ENCODE measurements around the gene SLC5A2.

DNA sequence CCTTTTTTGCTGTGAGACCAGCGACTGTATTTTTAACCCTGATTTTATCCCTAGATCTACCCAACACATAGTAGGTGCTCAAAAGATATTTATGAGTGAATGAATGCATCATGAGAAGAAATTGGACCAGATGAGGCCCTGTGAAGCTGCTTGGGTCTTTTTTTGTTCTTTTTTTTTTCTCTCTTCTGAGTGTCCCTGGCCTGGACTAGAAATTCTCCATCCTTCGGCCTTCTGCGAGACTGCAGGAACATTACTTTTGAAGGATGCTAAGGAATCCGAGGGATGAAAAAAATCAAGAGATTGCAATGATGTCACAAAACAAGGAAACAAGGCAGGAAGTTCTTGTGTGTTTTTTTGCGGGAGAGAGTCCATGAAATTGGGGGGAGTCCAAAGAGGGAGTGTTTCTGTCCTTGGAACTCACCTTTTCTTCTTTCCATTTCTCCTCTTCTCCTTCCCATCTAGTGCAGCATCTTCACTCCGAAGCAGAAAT lies 25.8 kb downstream of the SLC5A2 start:
- TF ChIP-seq CTCF (IDR thresholded peaks at IDR 0.05), result no peak
- no peak for TF ChIP-seq POLR2A (IDR thresholded peaks at IDR 0.05; ENCODE audit: low read length)
- no peak for TF ChIP-seq CBX8 (IDR thresholded peaks at IDR 0.05)
- no peak for TF ChIP-seq KDM5A (IDR thresholded peaks at IDR 0.05)
- TF ChIP-seq SMC3 (IDR thresholded peaks at IDR 0.05), result no peak
- TF ChIP-seq, protein P1, sequence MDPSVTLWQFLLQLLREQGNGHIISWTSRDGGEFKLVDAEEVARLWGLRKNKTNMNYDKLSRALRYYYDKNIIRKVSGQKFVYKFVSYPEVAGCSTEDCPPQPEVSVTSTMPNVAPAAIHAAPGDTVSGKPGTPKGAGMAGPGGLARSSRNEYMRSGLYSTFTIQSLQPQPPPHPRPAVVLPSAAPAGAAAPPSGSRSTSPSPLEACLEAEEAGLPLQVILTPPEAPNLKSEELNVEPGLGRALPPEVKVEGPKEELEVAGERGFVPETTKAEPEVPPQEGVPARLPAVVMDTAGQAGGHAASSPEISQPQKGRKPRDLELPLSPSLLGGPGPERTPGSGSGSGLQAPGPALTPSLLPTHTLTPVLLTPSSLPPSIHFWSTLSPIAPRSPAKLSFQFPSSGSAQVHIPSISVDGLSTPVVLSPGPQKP (IDR thresholded peaks at IDR 0.05; ENCODE audit: low read depth, low read length), result no peak
- TF ChIP-seq TP53 (CRISPR knock-in tag; IDR thresholded peaks at IDR 0.05), result no peak
- TF ChIP-seq MAZ (IDR thresholded peaks at IDR 0.05; ENCODE audit: borderline replicate concordance, low read depth, low read length), result no peak
